Activated effector memory CD4-positive, alpha-beta T cell treated with Interleukin-2 at 50 U/mL for 16 hours (primary cell): ENCODE results near the gene SND1.

Experiments
- DNase-seq: peaks from one replicate; pipeline ENCODE4 v3.0.0-alpha.2; 2020

SND1 gene

DNA sequence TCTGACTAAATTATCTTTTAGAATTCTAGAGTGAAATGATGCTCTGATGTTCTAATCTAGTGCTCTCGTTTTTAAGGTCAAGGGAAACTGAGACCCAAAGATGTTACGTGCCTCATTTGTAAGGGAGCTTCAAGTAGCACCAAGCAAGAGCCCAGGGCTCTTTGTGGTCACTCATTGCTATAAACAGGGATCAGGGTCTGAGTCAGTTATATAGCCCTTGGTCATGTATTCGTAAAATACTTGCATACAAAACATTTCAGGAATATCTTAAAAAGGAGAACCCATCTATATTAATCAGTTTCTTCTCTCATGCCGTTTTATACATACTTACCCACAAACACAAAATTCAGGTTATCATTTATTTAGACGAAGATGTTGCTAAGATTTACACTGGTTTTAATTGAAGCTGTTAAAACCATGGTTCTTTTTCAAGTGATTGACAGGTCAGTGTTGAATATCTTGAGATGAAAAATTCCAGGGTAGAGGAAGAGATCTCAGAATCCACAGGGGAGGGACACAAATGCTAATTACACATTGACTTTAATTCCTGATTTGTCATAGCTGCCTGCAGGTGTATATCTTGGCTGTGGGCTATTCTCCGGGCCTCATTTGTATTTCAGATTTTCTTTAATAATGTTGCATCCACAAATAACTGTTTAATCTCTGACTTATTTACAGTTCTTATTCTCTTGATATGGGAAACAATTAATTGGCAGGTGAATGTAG is 188.4 kb downstream of the SND1 start:
- no peak for DNase-seq

DNA sequence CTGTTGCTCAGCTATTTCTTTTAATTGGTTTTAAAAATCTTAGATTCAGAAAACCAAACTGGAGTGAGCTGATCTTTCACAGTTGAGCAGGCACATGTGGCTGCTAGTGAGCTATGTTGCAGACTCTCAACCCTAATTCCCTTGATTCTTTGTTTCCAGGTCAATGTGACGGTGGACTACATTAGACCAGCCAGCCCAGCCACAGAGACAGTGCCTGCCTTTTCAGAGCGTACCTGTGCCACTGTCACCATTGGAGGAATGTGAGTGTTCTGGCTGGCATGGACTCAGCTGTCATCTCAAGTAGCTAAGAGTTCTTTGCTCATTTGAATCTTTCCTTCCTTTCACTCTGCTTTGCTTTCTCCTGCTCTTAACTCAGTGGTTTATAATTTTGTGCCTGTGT is 192.2 kb downstream of the SND1 start:
- no peak for DNase-seq

DNA sequence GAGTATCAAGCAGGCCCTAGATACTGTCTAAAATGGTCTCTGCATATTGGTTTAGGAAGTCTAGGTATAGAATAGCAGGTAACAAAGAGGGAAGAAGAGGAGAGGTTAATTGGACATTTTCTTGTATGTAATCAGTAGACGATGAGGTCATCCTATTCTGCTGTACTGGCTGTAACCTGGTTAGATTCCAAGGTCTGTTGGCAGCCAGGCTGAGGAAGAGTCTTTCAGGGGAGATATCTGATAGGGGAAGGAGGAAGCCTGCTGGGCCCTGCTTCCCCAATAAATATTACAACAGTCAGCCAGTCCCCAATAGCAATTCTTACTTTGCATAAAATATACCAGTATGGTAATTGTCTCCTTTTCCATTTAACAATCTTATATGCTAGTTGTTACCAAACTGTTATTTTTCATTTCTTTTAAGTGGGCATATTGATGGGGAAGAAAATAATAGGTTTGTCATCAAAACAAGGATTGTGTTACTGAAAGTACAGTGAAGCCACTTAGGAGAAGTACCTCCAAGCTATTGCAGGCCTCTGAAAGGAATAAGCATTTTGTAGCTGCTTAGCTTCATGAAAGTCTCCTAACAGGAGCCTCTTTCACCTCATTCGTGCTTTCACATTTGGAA is 192.8 kb downstream of the SND1 start:
- DNase-seq, result no peak

GRCh38 chr7:127845522-127846214 is 193.7 kb downstream of the SND1 start:
- no peak for DNase-seq

GRCh38 chr7:127847641-127848040 is 195.6 kb downstream of the SND1 start:
- no peak for DNase-seq

- no peak for DNase-seq
These were observed 196.2 kb downstream of the SND1 start for GRCh38 chr7:127848241-127848640.

DNA sequence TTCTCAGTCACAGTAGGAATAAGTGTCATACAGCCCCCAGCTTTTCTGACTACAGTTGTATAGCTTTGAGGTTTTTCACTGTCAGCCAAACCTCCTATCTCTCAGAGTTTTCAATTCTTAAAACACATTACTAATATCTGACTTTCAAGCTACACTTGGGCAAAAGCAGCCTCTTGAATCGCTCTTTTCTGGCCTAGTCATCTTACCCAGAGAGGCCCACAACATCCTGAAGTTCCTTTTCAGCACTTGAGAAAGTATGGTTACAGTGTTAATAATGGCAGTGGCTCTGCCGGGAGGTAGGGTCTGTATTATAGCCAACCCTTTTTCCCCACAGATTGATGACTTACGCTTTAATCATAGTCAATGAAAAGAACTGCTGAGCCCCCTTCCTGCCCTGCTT is 198.2 kb downstream of the SND1 start:
- DNase-seq, result no peak

DNA sequence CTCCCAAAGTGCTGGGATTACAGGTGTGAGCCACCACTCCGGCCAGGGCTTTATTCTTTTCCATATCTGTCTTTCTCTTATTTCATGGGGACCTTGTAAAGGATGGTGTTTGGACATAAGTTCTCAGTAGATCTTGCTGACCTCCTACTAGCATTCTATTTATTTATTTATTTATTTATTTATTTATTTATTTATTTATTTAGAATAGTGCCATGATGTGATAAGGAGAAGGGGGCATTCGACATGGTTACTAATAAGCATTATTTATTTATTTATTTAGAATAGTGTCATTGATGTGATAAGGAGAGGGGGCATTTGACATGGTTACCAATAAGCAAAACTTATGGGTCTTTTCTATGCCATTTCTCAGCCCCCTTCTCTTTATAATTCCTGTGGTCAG is 202.4 kb downstream of the SND1 start:
- DNase-seq, result no peak

DNA sequence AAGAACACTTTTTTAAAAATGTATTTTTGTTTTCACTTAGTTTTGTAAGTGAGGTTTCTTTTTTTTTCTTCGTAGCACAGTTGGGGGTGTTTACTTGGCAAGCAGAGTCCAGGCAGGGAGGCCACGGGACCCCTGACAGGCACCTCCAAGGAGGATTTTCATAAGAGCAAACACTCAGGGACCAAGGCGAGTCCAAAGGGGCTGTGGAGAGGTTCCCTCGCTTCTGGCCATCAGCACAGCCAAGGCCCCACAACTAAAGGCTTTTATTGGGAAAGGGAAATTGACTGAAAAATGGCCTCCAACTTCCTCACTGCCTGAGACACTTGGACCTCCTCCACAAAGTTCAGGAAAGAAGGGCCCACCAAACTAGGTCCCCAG is 205.5 kb downstream of the SND1 start:
- no peak for DNase-seq

DNA sequence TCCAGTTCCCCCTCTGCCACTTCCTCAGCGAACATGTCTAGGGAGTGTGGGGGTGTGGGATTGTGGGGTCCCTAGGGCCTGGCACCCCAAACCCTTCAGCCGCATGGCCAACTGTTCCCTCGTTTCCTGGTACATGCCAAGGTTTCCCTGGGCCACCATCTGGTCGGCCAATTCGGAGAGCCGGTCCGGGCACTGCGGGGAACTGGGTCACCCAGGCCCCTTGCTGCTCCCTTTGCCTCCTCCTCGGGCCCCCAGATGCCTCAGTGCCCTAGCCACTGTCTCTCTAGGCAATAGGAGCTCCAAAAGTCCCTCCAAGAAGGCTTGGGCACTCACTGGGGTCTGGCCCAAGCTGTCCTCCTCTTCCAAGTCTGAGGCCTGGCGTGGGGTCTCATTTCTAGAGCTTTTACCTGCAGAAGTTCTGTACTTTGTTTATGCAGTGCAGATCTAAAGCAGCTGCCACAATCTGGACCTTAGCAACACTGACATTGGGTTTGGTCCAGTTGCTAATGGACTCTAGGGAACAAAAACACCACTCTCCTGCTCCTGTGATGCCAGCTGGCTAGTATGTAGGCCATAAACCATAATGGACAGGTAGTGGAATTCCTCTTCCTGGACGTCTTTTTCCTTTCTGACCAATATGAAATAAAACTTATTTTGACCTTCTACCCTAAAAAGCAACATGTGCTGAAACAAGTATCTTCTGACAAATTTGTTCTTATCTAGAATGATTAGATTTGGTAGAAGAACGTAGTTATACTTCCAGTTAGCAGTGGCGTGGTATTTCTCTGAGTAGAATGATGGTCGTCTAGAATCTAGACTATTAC is 206.3 kb downstream of the SND1 start:
- DNase-seq, result no peak

- no peak for DNase-seq
These were observed 206.9 kb downstream of the SND1 start for GRCh38 chr7:127858915-127859189.

GRCh38 chr7:127859330-127859729 is 207.3 kb downstream of the SND1 start:
- DNase-seq, result no peak

- DNase-seq, result no peak
These were observed 210.5 kb downstream of the SND1 start for GRCh38 chr7:127862525-127862924.

DNA sequence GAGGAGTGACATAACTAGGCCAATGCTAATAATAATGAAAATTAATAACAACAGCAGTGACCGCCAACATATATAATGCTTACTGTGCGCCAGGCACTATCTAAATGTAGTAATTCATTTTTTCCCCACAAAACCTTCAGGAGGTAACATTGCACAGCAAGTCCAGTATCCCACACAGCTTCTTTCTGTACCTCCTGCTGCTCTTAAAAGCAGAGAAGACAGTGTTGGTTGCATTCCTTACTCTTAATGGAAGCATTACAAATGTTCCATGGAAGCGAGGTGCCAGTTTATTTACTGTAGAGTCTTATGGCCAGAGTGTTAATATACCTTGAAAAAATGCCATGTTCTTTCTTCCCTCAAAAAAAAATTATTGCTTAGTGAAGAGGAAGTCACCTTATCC is 211.1 kb downstream of the SND1 start:
- DNase-seq, result no peak

- no peak for DNase-seq
These were observed 213.5 kb downstream of the SND1 start for GRCh38 chr7:127865466-127865865.

DNA sequence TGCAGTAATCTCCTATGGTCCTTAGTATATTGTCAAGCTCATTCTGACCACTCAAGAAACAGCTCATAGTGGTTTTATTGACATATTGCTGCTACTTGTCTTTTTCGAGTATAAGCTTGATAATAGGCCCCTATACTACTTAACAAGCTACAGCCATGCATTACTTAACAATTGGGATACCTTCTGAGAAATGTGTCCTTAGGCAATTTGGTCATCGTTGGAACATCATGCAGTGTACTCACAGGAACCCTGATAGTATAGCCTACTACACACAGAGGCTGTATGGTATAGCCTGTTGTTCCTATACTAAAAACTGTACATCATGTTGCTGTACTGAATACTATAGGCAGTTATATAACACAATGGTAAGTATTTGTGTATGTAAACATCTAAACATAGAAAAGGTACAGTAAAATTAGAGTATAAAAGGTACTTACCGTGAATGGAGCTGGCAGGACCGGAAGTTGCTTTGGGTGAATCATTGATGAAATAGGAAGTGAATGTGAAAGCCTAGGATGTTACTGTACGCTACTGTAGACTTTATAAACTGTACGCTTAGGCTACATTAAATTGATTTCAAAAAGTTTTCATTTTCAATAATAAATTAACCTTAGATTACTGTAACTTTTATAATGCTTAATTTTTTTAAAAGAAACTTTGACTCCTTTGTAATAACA is 218.4 kb downstream of the SND1 start:
- DNase-seq, result no peak

- DNase-seq, result no peak
These were observed 219.2 kb downstream of the SND1 start for GRCh38 chr7:127871226-127871625.

DNA sequence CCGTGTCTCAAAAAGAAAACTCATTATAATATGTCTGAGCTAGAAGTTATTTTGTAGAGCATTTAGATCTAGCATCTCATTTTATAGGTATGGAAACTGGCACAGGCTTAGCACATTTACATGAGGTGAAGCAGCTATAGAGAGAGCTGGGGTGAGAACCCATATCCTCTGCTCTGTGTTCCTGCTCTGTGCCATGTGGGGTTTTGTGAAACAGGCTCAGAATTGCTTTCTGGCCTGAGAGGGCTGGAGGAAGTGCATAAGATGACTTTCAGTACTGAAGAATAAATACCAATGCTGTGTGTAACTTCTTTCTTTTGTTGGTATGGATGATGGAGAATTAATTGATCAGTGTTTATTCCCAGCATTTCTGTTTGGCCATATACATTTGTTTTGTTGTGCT is 220.1 kb downstream of the SND1 start:
- no peak for DNase-seq

DNA sequence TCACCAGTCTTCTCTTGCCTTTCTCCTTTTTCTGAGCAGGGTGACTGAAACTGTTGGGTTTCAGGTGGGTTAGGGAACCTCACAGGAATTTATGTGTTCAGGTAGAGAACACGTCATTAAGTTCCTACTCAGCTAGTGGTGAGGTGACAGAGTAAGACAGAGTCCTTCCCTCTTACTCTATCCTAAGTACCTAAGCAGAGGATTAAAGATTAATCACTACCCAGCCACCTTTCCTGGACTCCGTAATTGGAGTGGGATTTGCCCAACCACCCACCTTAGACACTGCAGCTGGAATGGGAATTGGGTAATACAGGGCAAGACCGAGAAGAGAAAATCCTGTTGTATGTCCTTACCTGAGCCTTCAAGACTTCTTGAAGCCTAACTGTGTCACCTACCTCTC is 221.2 kb downstream of the SND1 start:
- no peak for DNase-seq

DNA sequence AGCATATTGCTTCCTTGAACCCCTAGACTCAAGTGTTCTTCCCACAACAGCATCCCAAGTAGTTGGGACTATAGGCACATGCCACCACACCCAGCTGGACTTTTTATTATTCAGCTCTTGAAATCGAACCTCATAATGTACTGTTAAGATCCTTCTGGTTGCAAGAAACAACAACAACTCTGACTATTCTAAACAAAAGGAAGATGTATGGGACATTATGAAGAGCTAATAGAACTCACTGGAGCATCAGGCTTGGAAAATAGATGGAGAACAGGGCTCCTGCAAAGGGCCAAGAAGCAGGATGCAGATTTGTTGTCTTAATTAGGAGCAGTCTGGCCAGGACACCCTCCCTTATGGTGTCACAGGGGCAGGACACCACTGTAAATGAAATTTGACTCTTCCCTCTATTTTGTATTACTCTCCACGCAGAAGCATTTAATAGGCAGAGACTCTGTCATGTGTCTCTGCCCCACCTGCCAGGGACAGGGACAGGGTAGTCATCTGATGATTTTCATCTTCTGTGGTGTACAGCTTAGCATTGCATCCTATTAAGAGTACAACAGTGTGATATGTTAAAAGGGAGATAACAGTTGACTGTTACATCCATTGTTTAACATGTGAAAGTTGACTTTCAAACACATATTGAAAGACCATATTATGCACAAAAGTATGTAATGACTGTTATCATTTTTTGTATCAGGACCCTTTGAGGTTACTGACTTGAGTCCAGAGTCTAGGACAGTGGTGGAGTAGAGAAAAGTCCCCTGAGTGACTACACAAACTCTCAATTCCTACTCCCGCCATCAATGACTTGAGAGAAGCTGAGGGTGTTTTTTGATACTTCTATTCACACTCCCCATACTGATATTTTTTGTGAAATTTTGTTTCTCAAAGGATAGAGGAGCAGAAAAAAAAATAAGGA is 222.0 kb downstream of the SND1 start:
- no peak for DNase-seq

GRCh38 chr7:127874951-127875608 is 223.1 kb downstream of the SND1 start:
- DNase-seq, result no peak
